Mucosa of gallbladder (tissue), 1 donor: ENCODE data around the gene PSMD2. TPM values are rescaled to one million over a fixed set of nuclear protein-coding genes. Genes with fewer than 3 reads are reported as not detected.

Experiments
- DNase-seq: peaks from one replicate; pipeline ENCODE4 v3.0.0-alpha.2; 2020; ENCODE audit warnings: low spot score
- total RNA-seq: library from RNA; stranded (reverse); gene quantifications from one replicate; pipeline ENCODE4 v1.2.1, GENCODE V29; 2021
- donor health status: DM: no; HTN: no; CAD: no.

Gene PSMD2
- total RNA-seq, 1 donor from 2014 or later, result 174 TPM

DNA sequence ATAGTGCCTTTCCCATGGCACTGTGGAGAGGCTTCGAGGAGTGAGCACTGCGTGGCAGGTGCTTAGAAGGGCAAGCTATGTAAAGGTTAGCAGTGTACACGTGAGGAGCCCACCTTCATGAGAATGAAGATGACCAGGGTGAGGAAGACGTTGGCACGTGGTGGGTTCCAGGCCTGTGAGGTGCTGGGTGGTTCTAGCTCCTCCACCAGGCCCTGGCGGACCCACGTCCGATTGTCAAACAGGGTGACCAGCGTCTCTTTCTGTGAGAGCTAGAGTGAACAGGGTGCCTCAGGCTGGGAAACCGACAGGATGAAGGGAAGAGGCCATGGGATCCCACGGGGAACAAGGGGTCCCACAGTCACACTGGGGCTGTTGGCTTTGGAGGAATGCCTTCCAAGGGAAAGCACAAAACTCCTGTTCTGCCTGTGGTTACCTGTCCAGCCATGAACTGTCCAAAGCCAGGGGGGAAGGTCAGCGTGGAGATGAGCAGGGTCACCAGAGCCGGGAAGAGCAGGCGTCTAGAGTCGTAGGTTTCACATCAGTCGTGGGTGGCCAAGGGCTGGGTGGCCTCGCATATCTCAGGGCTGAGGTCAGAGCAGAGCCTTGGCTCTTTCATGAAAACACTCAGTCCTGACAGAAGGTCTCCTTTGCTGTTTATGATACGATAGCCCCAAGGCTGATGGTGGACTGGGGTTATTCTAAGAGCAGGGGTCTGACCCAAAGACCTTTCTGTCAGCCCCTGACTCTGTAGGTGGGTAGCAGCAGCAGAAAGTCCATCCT lies 56.4 kb downstream of the PSMD2 start:
- DNase-seq, result no peak

DNA sequence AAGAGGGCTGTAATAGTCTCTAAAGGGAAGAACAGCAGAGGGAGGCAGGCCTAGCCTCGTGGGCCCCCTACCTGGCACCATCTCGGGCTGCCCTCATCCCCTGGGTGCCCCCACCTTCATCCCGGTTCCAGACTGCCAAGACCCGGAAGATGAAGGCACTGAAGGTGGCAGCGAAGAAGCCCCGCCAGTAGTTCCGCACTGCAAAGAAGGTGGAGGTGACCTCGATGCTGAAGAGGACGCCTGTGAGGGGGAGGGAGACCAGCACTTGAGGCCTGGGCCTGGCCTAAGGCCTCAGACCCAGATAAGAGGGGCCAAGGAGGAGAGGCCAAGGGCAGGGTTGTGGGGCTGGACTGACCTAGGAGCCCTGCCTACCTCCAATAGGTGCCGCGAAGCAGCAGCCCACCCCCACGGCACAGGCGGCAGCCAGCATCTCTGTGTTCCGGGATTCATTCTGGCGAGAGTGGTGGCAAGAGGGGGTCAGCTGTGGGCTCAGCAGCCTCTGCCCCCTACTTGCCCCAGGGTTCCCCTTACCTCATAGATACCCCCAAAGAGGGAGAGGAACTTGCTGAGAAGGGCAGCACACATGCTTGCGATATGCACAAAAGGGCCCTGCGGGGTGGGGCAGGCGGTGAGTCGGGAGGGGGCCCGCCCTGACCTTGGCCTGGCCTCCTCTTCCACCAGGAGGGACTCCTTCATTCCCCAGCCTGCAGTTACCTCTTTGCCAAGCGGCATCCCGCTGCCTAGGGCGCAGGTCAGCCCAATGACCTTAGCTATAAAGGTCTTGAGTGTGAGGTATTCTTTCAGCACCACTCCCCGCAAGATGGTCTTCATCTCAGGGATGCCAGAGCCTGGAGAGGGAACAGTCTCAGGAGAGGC lies 58.4 kb downstream of the PSMD2 start:
- no peak for DNase-seq

DNA sequence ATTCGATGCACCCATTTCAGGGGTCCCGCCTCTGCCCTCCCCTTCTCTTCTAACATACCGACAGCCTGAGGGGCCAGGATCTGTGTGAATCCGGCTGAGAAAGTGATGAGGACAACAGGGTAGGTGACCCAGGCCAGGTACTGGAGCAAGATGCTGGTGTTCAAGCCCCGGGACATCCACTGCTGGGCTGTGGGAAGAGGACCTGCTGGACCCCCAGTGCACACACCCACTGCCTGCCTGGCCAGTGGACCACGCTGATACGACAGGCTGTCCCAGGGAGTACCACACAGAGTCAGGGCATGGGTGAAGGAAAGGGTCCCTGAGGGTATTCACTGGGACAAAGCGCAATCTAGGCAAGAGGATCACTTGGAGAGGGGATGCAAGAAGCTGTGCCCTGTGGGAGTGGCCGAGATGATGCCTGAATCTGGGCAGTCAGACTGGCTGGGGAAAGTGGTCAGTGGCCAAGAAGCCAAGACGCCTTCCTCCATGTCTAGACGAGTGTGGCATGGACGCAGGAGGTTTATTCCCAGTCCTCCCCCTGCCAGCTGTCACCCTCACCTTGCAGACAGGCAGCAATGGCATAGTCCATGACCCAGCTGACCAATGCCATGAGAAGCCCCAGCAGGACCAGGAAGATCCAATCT lies 59.2 kb downstream of the PSMD2 start:
- no peak for DNase-seq

Other genes with a start within 250 kb of the PSMD2 start
- 0.14 TPM for gene HTR3C, start 246.2 kb upstream of the PSMD2 start, total RNA-seq
- not detected for gene HTR3E, start 202.2 kb upstream of the PSMD2 start, total RNA-seq
- gene EIF2B5, start 163.9 kb upstream of the PSMD2 start, total RNA-seq, result 35.5 TPM
- 99.2 TPM for gene DVL3, start 143.9 kb upstream of the PSMD2 start, total RNA-seq
- 322 TPM for gene AP2M1, start 124.4 kb upstream of the PSMD2 start, total RNA-seq
- gene ABCF3, start 113.0 kb upstream of the PSMD2 start, total RNA-seq, result 77.4 TPM
- gene VWA5B2, start 69.7 kb upstream of the PSMD2 start, total RNA-seq, result not detected
- 44.7 TPM for gene ALG3, start 50.3 kb upstream of the PSMD2 start, total RNA-seq
- 3.2 TPM for gene EEF1AKMT4, start 49.6 kb upstream of the PSMD2 start, total RNA-seq
- gene CAMK2N2, start 37.7 kb upstream of the PSMD2 start, total RNA-seq, result 0.40 TPM
- 0.14 TPM for gene ECE2, start 23.2 kb upstream of the PSMD2 start, total RNA-seq
- 330 TPM for gene EIF4G1, start 15.4 kb downstream of the PSMD2 start, total RNA-seq
- 41.5 TPM for gene FAM131A, start 38.4 kb downstream of the PSMD2 start, total RNA-seq
- gene CLCN2, start 62.4 kb downstream of the PSMD2 start, total RNA-seq, result 104 TPM
- 107 TPM for gene POLR2H, start 62.5 kb downstream of the PSMD2 start, total RNA-seq
- 0.29 TPM for gene THPO, start 79.0 kb downstream of the PSMD2 start, total RNA-seq
- gene CHRD, start 80.8 kb downstream of the PSMD2 start, total RNA-seq, result 6.5 TPM